Suprapubic skin (tissue), 4 donors: ENCODE measurements around the gene PON1. TPM values are rescaled to one million over a fixed set of nuclear protein-coding genes. Genes with fewer than 3 reads are reported as not detected.

Experiments used
- DNase-seq, 2 donors: peaks; one replicate each; pipeline ENCODE4 v3.0.0-alpha.2; 2019; ENCODE audit warnings: low spot score in 2 of 2
- H3K27ac ChIP-seq: fragments of 200-600 bp; sonication (generic); one replicate; pipeline ENCODE4 v1.5.1; 2019
- H3K27me3 ChIP-seq: fragments of 200-600 bp; sonication (generic); one replicate; pipeline ENCODE4 v1.5.1; 2019
- H3K36me3 ChIP-seq: fragments of 200-600 bp; sonication (generic); one replicate; pipeline ENCODE4 v1.5.1; 2019
- H3K4me1 ChIP-seq: fragments of 200-600 bp; sonication (generic); one replicate; pipeline ENCODE4 v1.5.1; 2019
- H3K4me3 ChIP-seq: fragments of 200-600 bp; sonication (generic); one replicate; pipeline ENCODE4 v1.5.1; 2019; ENCODE audit warnings: mild to moderate bottlenecking
- H3K9me3 ChIP-seq: fragments of 200-600 bp; sonication (generic); one replicate; pipeline ENCODE4 v1.5.1; 2019
- EP300 ChIP-seq: sonication (generic); formaldehyde crosslinking; IDR thresholded peaks from one replicate; pipeline ENCODE4 v1.6.1; 2017; ENCODE audit warnings: antibody characterized with exemption
- POLR2A ChIP-seq, 2 donors: fragments of 450-650 bp; IDR thresholded peaks; one replicate each; pipeline ENCODE4 v1.6.1; 2017; ENCODE audit warnings: antibody characterized with exemption in 2 of 2, mild to moderate bottlenecking in 2 of 2, moderate library complexity in 2 of 2
- POLR2AphosphoS5 ChIP-seq, 3 donors: sonication (generic); formaldehyde crosslinking; IDR thresholded peaks; one replicate each; pipeline ENCODE4 v1.6.1; 2017; ENCODE audit warnings: antibody characterized with exemption in 3 of 3
- WGBS: methylation state at CpG from one replicate; pipeline ENCODE4 v1.1.5; 2018; 5-methylcytosine and 5-hydroxymethylcytosine counted together
- total RNA-seq, 4 donors: library from RNA; depleted of rRNA; stranded (reverse); fragments of >200 nt; gene quantifications; one replicate each; pipeline ENCODE4 v1.1.0, GENCODE V29; 2016
- TF ChIP-seq, protein P1 (sequence below), 2 donors: fragments of 200-600 bp in 1 of 2; fragments of 450-650 bp in 1 of 2; sonication (generic) in 1 of 2; IDR thresholded peaks; one replicate each; pipeline ENCODE4 v1.5.1; 2016 to 2019; ENCODE audit warnings: antibody characterized with exemption in 2 of 2, mild to moderate bottlenecking in 1 of 2, moderate library complexity in 1 of 2

Gene PON1
- total RNA-seq, 4 donors from 2014 or later, result 0.30 to 0.97 TPM; not detected in 2

DNA sequence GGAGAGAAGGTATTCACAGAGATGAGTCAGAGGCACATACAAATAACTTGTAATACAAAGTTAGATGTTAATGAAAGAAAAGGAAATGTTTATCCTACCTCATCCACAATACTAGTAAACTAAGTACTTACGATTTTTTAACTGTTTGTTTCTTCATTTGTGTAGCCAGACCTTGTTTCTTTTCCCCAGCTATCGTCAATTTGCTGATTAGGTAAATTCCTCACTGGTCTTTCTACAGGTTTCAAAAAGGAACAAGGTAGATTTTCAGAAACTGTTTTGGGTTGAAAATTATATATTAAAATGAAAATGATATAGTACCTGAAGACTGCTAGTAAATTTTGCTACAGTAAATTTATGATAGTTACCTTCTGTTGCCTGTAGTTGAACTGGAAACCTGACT is 56.6 kb downstream of the PON1 start:
- TF ChIP-seq EP300, result no peak
- no peak for TF ChIP-seq POLR2AphosphoS5 (IDR thresholded peaks at IDR 0.05)
- no peak for TF ChIP-seq POLR2A (IDR thresholded peaks at IDR 0.05)
- TF ChIP-seq, protein P1, sequence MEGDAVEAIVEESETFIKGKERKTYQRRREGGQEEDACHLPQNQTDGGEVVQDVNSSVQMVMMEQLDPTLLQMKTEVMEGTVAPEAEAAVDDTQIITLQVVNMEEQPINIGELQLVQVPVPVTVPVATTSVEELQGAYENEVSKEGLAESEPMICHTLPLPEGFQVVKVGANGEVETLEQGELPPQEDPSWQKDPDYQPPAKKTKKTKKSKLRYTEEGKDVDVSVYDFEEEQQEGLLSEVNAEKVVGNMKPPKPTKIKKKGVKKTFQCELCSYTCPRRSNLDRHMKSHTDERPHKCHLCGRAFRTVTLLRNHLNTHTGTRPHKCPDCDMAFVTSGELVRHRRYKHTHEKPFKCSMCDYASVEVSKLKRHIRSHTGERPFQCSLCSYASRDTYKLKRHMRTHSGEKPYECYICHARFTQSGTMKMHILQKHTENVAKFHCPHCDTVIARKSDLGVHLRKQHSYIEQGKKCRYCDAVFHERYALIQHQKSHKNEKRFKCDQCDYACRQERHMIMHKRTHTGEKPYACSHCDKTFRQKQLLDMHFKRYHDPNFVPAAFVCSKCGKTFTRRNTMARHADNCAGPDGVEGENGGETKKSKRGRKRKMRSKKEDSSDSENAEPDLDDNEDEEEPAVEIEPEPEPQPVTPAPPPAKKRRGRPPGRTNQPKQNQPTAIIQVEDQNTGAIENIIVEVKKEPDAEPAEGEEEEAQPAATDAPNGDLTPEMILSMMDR (IDR thresholded peaks at IDR 0.05), result no peak
- WGBS, result 84% methylated on average over 2 of the region's 2 CpGs
- no peaks in the 10 kb centered on the region for H3K36me3 ChIP-seq
- no peak for DNase-seq
- H3K4me1 ChIP-seq, result no peaks in the 10 kb centered on the region
- no peaks in the 10 kb centered on the region for H3K27me3 ChIP-seq
- no peaks in the 10 kb centered on the region for H3K9me3 ChIP-seq
- H3K4me3 ChIP-seq, result no peak overlapping the region
- no peak overlapping the region for H3K27ac ChIP-seq

DNA sequence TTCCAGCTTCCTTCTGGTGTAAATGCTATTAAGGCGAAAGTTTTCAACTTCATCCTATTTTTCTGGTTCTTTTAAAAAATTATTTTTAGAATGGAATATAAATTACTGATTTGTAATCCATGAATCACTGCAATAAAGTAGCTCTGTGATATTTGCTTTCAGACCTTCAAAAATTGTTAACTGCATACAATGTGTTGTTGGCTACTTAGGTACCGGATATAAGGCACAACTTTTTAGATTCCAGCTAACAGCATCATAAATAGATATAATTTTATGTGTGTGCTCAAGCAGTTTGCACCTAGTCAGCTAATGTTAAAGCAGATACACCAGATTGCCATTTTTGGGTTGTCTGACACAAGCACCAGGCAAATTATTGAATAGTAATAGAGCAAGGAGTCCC is 58.7 kb downstream of the PON1 start:
- TF ChIP-seq, protein P1 (IDR thresholded peaks at IDR 0.05), result no peak
- no peak for TF ChIP-seq POLR2AphosphoS5 (IDR thresholded peaks at IDR 0.05)
- TF ChIP-seq POLR2A (IDR thresholded peaks at IDR 0.05), result no peak
- TF ChIP-seq EP300, result no peak
- Histone ChIP-seq H3K27ac (no peak overlapping the region), H3K27me3 (no peaks in the 10 kb centered on the region), H3K4me1 (no peaks in the 10 kb centered on the region), H3K9me3 (no peaks in the 10 kb centered on the region), H3K36me3 (no peaks in the 10 kb centered on the region), H3K4me3 (no peak overlapping the region)
- DNase-seq, result no peak
- WGBS, result 92% methylated on average over 2 of the region's 2 CpGs

DNA sequence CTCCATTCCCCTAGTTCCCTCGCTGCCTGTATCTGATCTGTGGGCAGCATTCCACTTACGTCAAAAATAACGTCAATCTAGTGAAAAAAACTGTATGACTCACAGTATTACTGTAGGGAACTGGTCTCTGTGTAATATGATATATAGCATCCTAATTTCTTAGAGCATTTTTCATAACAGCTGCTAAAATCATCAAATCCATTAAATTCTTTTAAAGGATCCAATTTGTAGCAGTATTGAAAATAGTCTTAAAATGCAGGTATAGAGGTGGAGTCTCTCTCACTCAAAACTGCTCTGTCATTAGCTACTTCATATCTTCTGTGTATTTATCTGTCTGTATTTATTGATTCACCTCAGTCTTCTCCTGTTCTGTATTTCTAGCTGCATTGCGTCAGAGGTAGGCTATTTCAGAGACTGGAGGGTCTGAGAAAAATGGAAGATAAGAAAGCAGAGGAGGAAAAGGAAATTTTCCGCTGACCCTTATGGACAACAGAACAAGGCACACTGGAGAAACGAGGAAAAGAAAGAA is 59.9 kb downstream of the PON1 start:
- Histone ChIP-seq H3K27ac (no peak overlapping the region), H3K27me3 (no peaks in the 10 kb centered on the region), H3K4me3 (no peak overlapping the region), H3K36me3 (no peaks in the 10 kb centered on the region), H3K4me1 (no peaks in the 10 kb centered on the region), H3K9me3 (no peaks in the 10 kb centered on the region)
- DNase-seq, result no peak
- 74% methylated on average over 6 of the region's 6 CpGs for WGBS
- TF ChIP-seq, protein P1 (IDR thresholded peaks at IDR 0.05), result no peak
- no peak for TF ChIP-seq POLR2AphosphoS5 (IDR thresholded peaks at IDR 0.05)
- TF ChIP-seq EP300, result no peak
- TF ChIP-seq POLR2A (IDR thresholded peaks at IDR 0.05), result no peak

DNA sequence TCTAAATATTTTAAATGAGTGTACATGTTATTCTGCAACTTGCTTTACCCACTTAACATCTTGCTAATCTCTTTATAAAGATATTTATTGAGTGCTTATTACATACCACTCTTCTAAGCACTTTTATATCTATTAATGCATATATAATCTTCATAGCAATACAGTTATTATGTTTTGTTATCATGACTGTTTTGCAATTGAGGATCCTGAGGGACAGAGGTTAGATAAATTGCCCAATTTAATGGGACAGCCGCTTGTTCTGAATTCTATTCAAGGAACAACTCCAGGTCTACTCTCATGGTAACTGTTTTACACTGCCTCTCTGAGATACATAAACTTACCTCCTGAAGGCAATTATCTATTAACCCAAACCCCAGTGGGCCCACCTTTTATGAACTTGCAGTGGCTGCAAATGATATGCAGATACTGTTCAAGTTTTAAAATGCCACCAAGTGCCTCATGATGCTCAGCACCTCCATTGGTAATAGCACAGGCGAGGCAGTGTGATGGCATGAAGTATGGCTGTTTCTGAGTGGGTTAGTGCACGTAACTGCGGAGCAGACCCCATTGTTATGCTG is 60.5 kb downstream of the PON1 start:
- Histone ChIP-seq H3K27ac (no peak overlapping the region), H3K9me3 (no peaks in the 10 kb centered on the region), H3K27me3 (no peaks in the 10 kb centered on the region), H3K36me3 (no peaks in the 10 kb centered on the region), H3K4me1 (no peaks in the 10 kb centered on the region), H3K4me3 (no peak overlapping the region)
- 94% methylated on average over 3 of the region's 4 CpGs for WGBS
- TF ChIP-seq EP300 (no peak), POLR2AphosphoS5 (IDR thresholded peaks at IDR 0.05) (no peak), POLR2A (IDR thresholded peaks at IDR 0.05) (no peak)
- TF ChIP-seq, protein P1 (IDR thresholded peaks at IDR 0.05), result no peak
- no peak for DNase-seq

DNA sequence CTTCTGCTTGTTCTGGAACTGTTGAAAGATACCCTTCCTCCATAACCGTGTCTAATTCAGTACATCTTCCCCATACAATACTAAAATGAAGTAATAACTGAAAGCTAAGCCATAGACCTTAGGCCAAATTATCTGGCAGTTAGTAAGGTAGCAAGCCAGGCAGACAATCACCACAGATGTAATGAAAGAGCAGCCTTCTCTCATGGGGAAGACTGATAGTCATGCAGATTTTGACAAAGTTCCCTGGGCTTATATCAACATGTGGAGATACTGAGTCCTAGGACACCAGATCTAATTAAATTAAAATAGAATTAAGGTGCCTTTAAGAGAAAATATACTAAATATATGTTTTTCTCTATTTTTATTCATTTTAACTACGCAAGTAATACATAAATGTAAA is 61.5 kb downstream of the PON1 start:
- H3K4me3 ChIP-seq, result no peak overlapping the region
- DNase-seq, result no peak
- H3K36me3 ChIP-seq, result no peaks in the 10 kb centered on the region
- no peaks in the 10 kb centered on the region for H3K27me3 ChIP-seq
- H3K9me3 ChIP-seq, result no peaks in the 10 kb centered on the region
- no peak for TF ChIP-seq POLR2A (IDR thresholded peaks at IDR 0.05)
- no peak for TF ChIP-seq POLR2AphosphoS5 (IDR thresholded peaks at IDR 0.05)
- no peak for TF ChIP-seq EP300
- TF ChIP-seq, protein P1 (IDR thresholded peaks at IDR 0.05), result no peak
- 97% methylated on average over 2 of the region's 2 CpGs for WGBS
- no peak overlapping the region for H3K27ac ChIP-seq
- no peaks in the 10 kb centered on the region for H3K4me1 ChIP-seq
